ENCODE measurements around the gene NET1.
"Not testable (repeated sequence)": the region's sequence is repeated elsewhere in the genome, so short reads cannot be mapped to it uniquely, and the experiment has no call there.

NET1 gene

GRCh38 chr10:5466451-5467206, 54.3 kb downstream of the NET1 start:
- 0 out of 2 replicates have a peak, but pooled peaks have one; percentile 5 for TF ChIP-seq CTCF (IDR thresholded peaks at IDR 0.05; ENCODE audit: low read depth, low read length)
- no peak overlapping the region for H3K4me3 ChIP-seq (ENCODE audit: low read depth, low read length)

- no peak overlapping the region for H3K4me3 ChIP-seq (ENCODE audit: low read depth, low read length)
- TF ChIP-seq CTCF (IDR thresholded peaks at IDR 0.05; ENCODE audit: low read depth, low read length) = no peak
Observed at GRCh38 chr10:5467207-5467535, 54.8 kb downstream of the NET1 start.

GRCh38 chr10:5467634-5468255, 55.4 kb downstream of the NET1 start:
- no peak overlapping the region for H3K4me3 ChIP-seq (ENCODE audit: low read depth, low read length)
- no peak for TF ChIP-seq CTCF (IDR thresholded peaks at IDR 0.05; ENCODE audit: low read depth, low read length)

GRCh38 chr10:5468262-5469106, 56.1 kb downstream of the NET1 start:
- H3K4me3 ChIP-seq (ENCODE audit: low read depth, low read length) = no peak overlapping the region
- no peak for TF ChIP-seq CTCF (IDR thresholded peaks at IDR 0.05; ENCODE audit: low read depth, low read length)

GRCh38 chr10:5469353-5470061, 57.1 kb downstream of the NET1 start:
- TF ChIP-seq CTCF (IDR thresholded peaks at IDR 0.05; ENCODE audit: low read depth, low read length) = no peak
- no peak overlapping the region for H3K4me3 ChIP-seq (ENCODE audit: low read depth, low read length)

- H3K4me3 ChIP-seq (ENCODE audit: low read depth, low read length) = no peak overlapping the region
- TF ChIP-seq CTCF (IDR thresholded peaks at IDR 0.05; ENCODE audit: low read depth, low read length) = no peak
Observed at GRCh38 chr10:5470062-5470751, 57.9 kb downstream of the NET1 start.

GRCh38 chr10:5474642-5475041, 62.3 kb downstream of the NET1 start:
- H3K4me3 ChIP-seq (ENCODE audit: low read depth, low read length) = not testable (repeated sequence)

GRCh38 chr10:5475088-5475487, 62.7 kb downstream of the NET1 start:
- not testable (repeated sequence) for H3K4me3 ChIP-seq (ENCODE audit: low read depth, low read length)

- H3K4me3 ChIP-seq (ENCODE audit: low read depth, low read length) = not testable (repeated sequence)
Observed at GRCh38 chr10:5475974-5476807, 63.8 kb downstream of the NET1 start.
